Fibroblast of villous mesenchyme (primary cell): Measurements from ENCODE around the gene USP51. TPM values are rescaled to one million over a fixed set of nuclear protein-coding genes. Genes with fewer than 3 reads are reported as not detected.
"Not testable (repeated sequence)": the region's sequence is repeated elsewhere in the genome, so short reads cannot be mapped to it uniquely, and the experiment has no call there.

Experiments used
- DNase-seq: peaks from one replicate; pipeline ENCODE4 v3.0.0-alpha.2; 2010; ENCODE audit warnings: low read depth
- H3K4me3 ChIP-seq: 2 replicates; pipeline ENCODE4 v1.5.1; 2011; ENCODE audit warnings: low read depth, mild to moderate bottlenecking, low read length
- total RNA-seq: library from RNA; depleted of rRNA; stranded (reverse); fragments of >200 nt; gene quantifications from 2 replicates; pipeline ENCODE4 v1.2.3, GENCODE V29; 2012
- TF ChIP-seq, protein P1 (sequence below): IDR thresholded peaks from 2 replicates; pipeline ENCODE4 v1.5.1; 2012; ENCODE audit warnings: low read depth, mild to moderate bottlenecking, low read length; ENCODE audit not compliant: insufficient read depth

Gene USP51
- 2.6 and 3.5 TPM in 2 replicates for total RNA-seq

DNA sequence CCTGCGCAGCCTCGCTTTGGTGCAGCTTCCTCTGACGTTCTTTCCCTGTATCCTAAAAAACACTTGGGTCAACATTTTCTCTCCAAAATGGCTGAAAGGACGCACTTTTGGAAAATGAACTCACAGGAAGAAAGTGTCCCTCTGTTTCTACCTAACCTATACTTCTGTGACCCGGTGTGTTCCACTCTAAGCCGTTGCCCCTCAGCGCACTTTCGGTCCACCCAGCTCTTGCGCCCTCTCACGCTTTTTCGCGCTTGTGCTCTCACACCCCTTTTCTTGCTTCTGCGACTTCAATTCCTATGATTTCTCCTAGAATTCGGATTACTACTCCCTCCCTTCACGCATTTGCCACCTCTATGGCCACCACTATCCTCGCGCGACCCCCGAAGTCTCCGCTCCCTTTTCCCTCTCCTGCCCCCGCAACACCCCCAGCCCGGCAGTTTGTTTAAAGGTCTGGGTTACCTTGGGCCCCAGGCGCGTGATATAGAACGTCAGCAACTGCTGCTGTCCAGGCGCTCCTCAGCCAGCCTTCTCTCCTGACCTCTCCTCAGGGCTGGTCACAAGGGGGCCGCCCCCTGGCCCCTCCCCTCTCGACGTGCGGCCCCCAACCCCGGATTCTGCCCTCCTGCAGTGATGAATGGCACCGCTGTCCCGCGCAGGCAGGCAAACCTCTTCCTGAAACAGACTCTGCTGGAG is at the start of gene USP51:
Gene USP51, minus strand, starts transcription at position 535 of the 696 bp plus-strand sequence. CDS start 909 bp downstream, outside the sequence.
- DNase-seq: peak; percentile 66

DNA sequence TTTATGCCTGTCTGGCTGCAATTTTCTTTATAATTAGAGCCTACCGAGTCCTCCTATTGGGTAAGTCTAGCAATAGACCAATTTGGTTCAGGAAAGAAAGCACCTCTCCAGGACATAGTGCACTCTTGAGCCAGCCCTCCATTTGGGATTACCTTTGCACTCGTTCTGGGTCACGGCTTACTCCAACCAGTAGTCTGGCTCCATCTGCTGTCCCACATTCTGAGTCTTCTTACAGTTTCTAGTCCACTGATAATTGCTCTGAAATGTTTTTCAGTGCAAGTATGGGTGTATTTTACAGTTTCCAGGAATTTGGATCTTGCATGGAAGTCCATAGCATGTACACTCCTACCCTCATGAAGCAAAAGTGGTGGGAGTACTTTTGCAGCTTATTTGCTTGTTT is 34.8 kb upstream of the USP51 start:
- DNase-seq: peak; percentile 1
- TF ChIP-seq, protein P1, sequence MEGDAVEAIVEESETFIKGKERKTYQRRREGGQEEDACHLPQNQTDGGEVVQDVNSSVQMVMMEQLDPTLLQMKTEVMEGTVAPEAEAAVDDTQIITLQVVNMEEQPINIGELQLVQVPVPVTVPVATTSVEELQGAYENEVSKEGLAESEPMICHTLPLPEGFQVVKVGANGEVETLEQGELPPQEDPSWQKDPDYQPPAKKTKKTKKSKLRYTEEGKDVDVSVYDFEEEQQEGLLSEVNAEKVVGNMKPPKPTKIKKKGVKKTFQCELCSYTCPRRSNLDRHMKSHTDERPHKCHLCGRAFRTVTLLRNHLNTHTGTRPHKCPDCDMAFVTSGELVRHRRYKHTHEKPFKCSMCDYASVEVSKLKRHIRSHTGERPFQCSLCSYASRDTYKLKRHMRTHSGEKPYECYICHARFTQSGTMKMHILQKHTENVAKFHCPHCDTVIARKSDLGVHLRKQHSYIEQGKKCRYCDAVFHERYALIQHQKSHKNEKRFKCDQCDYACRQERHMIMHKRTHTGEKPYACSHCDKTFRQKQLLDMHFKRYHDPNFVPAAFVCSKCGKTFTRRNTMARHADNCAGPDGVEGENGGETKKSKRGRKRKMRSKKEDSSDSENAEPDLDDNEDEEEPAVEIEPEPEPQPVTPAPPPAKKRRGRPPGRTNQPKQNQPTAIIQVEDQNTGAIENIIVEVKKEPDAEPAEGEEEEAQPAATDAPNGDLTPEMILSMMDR: no peak
- H3K4me3 ChIP-seq: no peak overlapping the region

More for the DNA sequence above, at the start of gene USP51:
- peak within 1 kb of the TSS; percentile 66 for H3K4me3 ChIP-seq
- TF ChIP-seq, protein P1: no peak

DNA sequence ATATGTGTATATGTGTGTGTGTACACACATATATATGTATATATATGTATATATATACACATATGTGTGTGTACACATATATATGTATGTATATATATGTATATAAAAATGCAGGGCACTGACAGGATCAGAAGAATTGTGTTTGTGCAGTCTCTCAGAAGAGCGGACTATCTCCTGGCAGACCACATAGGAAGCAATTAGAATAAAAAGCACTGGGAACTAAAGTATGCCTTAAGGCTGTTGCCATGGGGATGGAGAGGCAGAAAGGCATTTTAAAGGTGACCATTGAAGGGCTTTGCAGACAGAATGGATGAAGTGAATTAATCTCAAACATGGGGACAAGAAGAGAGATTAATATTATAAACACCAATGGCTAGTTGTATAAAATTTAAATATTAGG is 33.7 kb upstream of the USP51 start:
- no peak overlapping the region for H3K4me3 ChIP-seq
- DNase-seq: no peak

DNA sequence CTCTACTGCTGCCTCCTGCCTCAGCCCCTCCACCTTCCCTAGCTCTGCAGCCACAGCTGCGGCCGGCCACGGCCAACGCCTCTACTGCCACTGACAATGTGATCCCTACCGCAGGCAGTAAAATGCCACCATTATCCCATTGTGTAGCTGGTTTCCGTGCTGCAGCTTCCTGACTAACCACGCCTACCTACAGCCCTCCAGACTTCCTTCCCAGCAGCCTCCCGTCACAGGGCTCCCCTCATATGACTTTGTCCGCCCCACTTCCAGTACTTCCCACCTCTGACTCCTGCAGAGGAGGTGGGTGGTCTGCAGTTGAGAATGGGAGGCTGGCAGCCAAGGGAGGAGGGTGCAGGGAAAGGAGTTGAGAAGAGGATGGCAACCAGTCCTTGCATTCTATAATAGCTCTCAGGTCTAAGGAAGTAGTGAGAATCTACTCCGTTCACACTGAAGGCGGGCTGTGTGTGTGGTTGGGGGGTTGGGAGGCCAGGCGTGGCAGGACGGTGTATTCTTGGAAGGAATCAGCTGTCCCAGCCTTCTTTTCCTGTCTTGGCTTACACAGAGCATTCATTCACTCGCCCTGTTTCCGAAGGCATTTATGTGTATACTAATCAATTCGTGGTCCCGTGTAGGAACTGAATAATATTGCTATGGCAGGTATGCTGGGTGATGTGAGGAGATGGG is 33.1 kb upstream of the USP51 start:
- TF ChIP-seq, protein P1: no peak
- no peak for DNase-seq
- H3K4me3 ChIP-seq: no peak overlapping the region

More for the DNA sequence above, 33.7 kb upstream of the USP51 start:
- TF ChIP-seq, protein P1: no peak

DNA sequence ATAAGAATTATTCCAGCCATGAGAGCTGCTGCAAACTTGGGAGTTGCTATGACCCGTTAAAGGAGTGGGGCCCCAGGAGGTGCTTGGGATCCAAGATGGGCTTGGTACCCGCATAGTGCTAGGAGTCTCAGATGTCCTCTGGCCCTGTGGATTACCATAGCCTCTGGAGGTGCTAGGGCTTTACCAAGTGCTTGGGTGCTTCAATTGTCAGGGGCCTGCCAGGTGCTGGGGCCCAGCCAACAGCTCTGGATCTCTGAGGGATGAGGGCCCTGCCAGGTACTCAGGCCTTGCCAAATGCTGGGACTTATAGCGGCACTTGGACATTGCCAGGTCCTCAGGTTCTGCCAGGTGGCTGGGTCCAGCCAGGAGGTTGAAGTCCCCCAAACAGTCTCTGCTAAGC is 32.0 kb upstream of the USP51 start:
- no peak for DNase-seq
- no peak overlapping the region for H3K4me3 ChIP-seq
- TF ChIP-seq, protein P1: no peak

DNA sequence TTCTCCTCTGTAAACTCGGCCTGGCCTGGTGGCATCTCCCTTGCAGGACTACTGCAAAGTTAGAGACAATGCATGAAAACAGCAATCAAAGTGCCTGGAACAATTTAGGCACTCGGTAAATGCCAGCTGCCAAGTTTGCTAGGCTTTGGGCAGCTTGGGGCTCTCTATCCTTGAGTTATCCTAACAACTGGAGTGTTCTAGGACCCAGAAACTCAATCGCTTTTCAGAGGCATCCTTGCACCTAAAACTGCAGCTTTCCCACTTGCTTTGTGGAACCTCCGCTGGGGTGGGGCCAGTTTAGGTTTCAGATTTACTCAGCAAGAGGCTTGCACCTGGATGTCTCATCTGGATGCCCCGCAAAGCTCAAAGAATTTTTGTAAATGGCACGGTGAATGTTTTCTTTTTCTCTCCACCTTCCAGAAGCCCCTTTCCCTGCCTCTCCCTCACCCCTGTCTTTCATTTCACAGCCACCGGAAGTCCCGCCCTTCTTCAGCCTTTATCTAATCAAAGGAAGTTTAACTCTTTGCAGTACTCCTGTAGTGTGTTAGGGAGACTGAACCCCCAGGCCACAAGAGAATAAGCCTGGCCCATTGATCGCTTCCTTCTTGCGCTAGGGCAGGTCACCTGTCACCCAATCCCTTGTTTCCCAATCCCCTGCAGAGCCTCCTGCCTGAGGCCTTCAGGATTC is 27.3 kb upstream of the USP51 start:
- not testable (repeated sequence) for DNase-seq

DNA sequence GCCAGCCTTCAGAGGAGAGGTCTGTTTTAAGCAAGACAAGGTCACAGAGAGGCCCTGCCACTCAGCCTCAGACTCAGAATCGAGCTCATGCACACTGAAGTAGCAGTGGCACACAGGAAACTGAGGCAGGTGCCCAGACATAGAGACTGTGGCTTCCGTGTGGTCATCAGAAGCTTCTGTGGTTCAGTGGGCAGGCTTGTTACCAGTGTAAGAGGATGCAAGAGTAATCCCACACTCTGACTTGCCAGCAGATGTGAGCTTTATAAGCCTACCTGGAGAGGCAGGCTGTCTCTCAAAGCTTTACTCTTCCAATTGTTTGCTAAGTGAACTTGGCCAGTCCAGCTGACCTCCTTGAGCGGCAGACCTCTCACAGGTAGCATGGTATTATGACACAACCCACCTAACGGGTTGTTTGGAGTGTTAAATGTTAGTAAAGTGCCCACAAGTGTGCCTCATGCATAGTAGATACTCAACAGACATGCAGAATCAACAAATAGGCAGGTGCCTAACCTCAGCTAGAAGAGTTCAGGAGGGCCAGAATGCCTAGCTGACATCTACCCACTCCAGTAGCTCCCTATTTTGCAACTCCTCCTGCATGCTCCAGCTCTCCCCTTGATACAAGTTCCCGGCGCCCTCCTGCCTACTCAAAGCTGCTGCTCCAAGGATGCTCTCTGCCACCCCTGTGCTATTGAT is 23.5 kb upstream of the USP51 start:
- not testable (repeated sequence) for DNase-seq

More for the DNA sequence above, 27.3 kb upstream of the USP51 start:
- H3K4me3 ChIP-seq: not testable (repeated sequence)

DNA sequence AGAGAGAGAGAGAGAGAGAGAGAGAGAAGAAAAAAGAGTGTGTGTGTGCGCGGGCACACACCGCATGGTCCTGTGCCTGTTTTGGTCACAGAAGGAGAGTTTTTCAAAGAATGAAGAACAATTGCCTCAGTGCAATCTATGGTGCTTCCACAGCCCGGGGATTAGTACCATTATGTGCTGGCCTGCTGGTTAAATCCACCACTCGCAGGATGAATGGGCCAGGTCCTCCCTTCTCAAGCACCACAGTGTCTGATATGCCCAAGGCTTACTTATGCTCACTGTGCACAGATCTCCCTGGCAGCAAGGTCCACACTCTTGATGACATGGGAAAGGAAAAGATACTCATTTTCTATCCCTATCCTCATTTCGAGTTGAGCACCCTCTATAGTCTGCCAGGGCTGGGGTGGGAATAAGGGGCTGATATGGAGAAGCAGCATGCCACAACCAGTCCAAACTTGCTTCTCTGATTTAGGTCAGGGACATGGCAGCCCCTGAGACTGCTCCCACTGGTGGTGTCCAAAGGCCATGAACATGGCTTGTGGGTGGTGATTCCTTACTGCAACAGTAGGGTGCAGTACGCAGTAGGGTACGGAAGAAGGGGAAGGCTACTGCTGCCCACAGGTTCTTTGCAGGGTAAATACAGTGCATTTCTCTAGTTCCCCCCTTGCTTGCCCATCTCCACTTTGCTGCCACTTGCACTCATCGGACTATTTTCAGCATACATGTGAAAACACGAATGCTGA is 18.9 kb upstream of the USP51 start:
- H3K4me3 ChIP-seq, DNase-seq: not testable (repeated sequence)

More for the DNA sequence above, 23.5 kb upstream of the USP51 start:
- not testable (repeated sequence) for H3K4me3 ChIP-seq

DNA sequence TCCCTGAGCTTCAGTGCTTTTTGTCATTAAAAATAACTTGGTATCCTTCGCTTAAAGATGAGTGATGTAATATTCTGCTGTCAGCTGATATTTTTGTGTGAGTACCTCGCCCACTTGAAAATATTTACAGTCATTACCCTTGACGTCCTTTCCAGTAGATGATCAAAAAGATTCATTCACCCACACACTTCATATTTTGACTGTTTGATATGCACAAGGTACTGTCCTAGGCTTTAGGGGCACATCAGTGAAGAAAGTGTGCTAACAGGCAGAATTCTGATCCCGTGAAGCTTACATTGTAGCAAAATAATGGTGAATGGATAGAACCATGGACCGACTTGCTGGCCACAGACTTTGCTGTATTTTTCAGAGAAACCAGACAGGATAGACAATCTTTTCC is 18.1 kb upstream of the USP51 start:
- not testable (repeated sequence) for DNase-seq, H3K4me3 ChIP-seq

DNA sequence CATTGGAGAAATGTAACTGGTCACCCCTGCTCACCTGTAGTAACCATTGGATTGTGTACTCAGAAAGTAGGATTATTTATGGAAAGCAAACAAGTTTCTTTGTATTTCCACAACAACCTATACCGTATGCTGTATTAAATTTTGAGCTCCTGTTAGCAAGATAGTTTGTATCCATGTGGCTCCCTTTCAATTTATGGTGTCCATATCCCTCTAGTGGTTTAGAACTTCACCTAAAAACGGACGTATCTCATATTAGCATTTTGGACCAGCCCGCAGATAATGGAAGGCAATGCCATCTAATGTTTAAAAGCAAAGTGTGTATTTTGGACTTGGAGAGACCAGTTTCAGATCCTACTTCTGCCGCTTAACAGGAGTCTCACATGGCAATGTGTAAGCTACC is 17.4 kb upstream of the USP51 start:
- not testable (repeated sequence) for DNase-seq, H3K4me3 ChIP-seq
